Jurkat, Clone E6-1 (cell line): Measurements from ENCODE around the gene VSTM4.

Experiments
- DNase-seq: peaks from one replicate; pipeline ENCODE4 v3.0.0-alpha.2; 2011; ENCODE audit warnings: low read depth, low spot score
- H3K4me3 ChIP-seq: 2 replicates; pipeline ENCODE4 v1.5.1; 2011; ENCODE audit warnings: mild to moderate bottlenecking, low read length, control low read depth, moderate library complexity

The VSTM4 gene

DNA sequence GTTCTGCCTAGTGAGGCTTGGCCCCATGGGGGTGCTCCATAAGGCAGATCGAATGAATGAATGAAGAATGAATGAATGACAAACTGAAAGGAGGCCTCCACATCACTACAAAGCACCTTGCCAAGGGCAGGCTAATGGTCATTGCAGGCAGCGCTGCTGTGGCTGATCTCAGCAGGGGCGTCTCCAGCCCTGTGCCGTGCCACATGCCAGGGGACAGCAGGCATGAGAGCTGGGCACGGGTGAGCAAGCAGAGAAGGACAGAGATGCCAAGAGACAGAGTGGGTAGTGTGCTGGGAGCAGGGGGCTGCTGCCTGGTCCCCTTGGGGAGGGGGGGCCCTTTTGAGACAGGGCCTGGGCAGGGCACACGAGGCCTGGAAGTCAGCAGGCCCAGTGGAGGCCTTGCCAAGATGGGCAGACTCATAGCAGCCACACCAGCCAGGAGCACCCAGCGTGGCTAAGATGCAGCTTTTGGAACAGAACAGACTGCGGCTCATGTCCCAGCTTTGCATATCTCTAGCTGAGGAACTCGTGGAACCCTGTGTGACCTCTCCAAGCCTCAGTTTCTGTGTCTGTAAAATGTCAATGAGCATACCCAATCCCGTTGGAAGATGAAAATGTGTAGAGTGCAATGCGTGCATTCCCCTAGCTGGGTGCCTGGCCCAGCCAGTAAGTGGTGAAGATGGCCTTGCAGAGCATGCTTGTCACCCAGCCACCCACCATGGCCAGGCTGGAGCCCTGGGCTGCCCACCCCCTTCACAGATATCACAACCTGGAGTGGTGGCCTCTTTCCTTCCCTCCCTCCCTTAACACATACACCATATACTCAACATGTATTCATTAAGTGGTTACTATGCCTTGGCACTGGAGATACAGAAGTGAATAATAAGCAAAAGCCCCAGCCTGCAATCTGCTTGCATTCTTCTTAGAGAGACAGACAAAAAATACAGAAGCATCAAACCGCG is 114.6 kb downstream of the VSTM4 start:
- no peak for DNase-seq
- H3K4me3 ChIP-seq: no peak overlapping the region

DNA sequence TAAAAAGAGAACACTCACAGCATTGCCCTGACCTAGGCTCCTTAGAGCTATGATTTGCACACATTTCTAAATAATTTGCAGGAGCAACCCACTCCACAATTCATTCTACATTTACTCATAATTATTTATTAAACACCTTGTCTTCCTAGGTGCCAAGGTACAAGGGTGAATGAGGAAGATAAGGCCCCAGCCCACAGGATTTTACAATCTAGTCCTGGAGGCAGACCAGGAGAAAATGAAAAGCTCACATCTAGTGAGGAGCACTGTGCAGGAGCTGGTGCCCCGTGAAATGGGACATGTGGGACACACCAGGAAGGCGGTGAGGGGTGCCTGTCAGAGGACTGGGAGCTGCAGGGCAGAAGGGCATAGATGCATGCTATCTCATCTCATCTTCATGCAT is 116.0 kb downstream of the VSTM4 start:
- H3K4me3 ChIP-seq: no peak overlapping the region
- DNase-seq: no peak

DNA sequence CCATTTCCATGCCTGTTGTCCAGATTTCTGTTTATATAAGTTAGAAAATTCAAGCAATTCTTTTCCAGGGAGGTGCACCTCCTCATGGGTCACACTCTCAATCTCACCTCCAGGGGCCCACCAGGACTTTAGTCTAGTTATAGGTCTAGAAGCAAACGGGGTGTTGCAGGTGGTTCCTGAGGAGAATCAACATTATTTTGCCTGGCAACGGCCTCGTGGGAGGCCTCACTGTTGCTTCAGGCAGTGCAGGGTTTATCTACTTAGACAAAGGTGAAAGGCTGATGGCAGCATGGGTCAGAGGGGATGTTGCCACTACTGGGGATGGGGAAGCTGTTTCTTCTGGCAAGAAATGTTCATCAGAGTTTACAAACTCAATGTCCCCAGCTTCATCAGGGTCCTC is 119.0 kb downstream of the VSTM4 start:
- no peak overlapping the region for H3K4me3 ChIP-seq
- no peak for DNase-seq

DNA sequence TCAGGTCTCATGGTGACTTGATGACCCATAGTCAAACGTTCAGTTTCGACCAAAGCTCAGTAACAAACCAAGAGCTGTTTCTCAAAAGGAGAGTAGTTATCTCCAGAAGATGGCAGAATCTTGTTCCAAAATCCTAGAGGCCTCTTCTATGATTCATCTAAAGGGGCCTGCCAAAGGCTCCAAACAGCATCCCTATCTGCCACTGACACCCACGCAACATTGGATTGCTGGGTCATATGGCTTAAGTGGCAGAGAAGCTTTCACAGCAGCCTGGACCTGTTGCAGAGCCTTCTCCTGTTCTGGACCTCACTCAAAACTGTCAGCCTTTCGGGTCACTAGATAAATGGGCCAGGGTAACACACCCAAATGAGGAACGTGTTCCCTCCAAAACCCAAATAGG is 121.7 kb downstream of the VSTM4 start:
- no peak for DNase-seq
- H3K4me3 ChIP-seq: no peak overlapping the region

DNA sequence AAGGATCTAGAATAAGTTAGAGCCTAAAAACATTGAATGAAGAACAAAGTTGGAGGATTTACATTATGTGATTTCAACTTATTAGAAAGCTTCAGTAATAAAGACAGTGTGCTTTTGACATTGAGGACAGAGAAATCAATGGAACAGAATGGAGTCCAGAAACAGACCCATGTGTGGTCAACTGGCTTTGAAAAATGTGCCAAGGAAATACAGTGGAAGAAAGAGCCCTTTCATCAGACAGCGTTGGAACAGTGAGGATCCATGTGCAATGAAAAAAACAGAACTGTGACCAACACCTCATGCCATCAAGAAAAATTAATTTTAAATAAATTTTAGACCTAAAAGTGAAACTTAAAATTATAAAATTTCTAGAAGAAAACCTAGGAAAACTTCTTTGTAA is 125.1 kb downstream of the VSTM4 start:
- no peak for DNase-seq
- no peak overlapping the region for H3K4me3 ChIP-seq

DNA sequence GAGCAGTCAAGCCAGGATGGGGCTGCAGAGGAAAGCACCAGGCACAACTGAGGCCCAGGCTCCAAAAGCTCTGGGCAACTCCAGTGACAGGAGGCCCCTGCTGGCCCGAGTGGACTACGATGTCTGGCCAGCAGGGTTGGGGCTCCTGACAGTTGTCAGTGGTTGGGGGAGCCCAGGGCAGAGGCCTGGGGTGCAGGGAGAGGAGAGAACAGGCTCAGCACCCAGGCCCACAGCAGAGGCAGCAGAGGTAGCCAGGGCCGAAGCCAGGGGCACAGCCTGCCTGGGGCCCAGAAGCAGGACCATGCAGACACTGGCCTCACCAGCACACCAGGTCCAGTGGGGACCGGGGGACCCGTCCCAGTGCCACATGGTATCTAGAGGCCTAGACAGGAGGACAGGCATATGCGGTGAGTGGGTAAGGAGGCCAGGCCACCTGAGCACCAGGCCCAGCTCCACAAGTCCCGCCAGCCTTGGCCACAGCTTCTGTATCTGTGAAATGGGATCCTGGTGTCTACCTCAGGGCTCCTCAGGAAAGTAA is 129.6 kb downstream of the VSTM4 start:
- no peak for DNase-seq
- no peak overlapping the region for H3K4me3 ChIP-seq

DNA sequence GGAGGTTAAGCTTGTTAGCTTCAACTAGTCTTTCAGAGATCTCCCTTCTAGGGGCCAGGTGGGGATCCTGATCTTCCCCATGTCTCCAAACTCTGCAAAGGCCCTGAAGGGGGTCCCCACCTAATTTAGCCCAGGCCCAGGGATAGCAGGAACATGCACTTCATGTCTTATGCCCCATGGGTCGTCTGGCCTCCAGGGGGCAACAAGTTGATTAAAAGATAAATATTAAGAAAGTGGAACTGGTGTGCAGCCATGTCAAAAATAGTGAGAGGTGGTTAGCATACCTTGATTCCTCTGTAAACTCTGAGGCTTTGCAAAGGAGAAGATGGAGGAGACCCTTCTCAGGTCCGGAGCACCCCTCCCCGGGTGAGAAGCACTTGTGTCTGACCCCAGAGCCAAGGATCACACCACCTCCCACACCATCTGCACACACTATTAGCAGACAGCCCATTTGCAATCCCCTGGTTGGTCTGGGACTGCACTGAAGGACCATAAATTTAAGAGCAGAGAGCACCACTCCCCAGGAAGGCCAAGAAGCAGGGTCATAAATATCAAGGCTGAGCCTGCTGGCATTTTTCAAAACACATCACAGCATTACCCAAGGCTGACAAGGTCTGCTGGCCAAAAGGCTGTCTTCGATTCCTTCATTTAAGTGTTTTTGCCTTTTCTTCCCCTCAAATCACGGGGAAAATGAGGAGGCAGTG is 131.5 kb downstream of the VSTM4 start:
- no peak overlapping the region for H3K4me3 ChIP-seq
- DNase-seq: no peak

DNA sequence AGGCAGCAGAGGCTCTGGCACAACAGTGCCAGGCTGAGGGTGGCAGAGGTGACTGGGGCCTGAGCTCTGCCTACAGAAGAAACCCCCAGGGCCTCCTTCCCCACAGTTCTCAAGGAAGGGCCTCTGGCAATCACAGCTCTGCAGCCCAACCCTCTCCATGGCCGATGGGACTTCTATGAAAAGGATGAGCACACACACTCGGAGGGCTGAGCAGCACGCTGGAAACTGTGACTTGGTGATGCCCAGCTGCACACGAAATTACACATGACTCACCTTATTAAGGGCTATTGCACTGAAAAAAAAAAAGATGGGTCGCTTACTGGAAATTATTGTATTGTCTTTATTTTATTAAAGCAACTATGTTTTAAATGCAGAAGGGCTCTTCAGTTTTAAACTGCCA is 132.7 kb downstream of the VSTM4 start:
- DNase-seq: no peak
- H3K4me3 ChIP-seq: no peak overlapping the region

DNA sequence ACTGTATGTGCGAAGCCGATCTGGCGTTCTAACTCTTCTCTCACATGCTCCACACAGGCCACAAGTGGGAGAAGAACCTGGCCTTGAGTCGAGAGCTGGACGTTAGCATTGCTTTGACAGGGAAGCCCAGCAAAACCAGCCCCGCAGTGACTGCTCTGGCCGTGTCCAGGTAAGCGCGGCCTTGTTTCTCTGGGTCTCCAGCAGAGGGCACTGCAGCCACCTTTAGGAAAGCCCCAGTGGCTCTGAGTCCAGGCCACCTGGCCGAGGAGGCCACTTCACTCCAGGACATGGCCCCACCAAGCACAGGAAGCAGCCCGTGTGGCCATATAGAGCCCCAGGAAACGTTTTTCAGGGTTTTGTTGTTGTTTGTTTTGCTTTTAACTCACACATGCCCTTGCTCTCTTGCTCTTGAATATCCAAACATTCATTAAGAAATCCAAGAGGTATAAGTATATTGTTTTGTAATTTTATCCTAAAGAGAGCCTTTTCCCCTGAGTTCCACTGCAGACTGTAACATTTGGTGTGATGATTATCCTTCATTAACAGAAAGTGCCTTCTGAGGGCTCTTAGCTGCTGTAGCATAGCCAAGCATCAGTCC is 133.9 kb downstream of the VSTM4 start:
- peak; percentile 5 for DNase-seq
- H3K4me3 ChIP-seq: no peak overlapping the region

DNA sequence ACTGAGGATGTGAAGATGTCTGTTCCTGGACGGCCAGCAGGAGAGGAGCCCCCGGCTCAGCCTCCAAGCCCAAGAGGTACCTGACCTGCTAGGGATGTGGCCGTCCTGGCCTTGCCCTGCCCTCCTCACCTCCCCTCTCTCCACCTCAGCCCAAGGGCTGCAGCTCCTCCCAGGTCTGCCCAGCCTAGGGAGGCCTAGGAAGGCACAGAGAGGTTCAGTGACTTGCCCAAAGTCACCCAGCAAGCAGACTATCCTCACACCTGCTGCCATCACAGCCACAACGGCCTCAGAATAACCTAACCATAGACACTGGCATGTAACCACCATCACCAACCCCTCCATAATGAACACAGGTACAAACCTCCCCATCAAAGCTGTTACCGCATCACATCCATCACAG is 137.0 kb downstream of the VSTM4 start:
- DNase-seq: no peak
- no peak overlapping the region for H3K4me3 ChIP-seq

DNA sequence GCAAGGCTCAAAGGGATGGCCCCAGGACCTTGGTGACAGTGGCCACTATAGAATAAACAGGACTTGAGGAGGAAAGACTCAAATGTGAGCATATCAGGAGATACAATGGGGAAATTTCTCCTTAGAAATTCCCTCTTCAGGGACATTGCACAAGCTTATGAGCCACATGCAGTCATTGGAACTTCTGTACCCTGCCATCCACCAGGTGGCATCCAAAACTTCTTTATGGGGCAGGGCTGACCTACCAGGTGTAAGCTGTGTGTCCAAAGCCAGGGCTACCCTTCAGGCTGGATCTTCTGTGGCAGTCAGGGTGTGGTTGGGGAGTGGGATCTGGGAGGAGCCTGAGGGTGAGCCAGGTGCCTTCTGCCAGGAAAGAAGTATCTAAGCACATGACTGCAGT is 139.1 kb downstream of the VSTM4 start:
- H3K4me3 ChIP-seq: no peak overlapping the region
- DNase-seq: no peak

DNA sequence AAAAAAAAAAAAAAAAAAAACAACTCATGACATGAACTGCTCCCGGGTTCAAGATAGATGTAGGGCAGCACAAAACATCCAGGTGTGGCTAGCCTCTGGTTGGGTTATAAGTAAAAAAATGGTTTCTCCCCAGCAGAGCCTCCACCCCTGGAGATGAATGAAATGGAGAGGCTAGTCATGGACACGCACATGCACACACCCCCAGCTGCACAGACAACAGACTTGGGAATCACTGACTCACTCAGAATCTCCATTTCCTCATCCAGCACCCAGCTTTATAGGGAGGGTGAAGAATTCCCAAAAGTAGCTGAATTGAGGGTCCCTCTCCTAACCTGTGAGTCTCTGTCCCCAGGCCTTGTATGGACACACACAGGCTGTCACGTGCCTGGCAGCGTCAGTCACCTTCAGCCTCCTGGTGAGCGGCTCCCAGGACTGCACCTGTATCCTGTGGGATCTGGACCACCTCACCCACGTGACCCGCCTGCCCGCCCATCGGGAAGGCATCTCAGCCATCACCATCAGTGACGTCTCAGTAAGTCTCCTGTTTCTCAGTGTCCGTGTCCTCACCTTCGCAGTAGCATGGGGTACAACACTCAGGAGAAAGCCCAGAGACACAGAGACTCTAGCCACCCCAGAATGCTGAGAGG is 140.7 kb downstream of the VSTM4 start:
- no peak overlapping the region for H3K4me3 ChIP-seq
- DNase-seq: no peak

DNA sequence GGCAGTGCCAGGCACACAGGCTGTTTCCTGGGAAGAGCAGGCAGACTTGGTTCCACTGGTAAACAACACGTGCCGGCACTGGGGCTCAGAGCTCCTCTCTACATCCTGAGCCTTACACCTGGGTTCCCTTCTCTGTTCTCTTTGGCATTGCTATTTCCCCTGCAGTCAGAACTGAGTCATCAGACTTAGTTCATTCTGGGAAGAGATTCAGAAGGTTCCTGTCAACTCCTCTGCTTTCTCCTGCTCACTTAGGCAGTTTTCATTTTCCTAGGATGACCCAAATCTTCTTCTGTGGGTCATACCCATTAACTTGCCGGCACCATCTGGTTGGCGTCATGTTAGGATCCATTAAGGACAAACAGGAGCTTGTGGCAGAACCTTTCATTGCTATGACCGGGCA is 142.3 kb downstream of the VSTM4 start:
- DNase-seq: no peak
- no peak overlapping the region for H3K4me3 ChIP-seq

DNA sequence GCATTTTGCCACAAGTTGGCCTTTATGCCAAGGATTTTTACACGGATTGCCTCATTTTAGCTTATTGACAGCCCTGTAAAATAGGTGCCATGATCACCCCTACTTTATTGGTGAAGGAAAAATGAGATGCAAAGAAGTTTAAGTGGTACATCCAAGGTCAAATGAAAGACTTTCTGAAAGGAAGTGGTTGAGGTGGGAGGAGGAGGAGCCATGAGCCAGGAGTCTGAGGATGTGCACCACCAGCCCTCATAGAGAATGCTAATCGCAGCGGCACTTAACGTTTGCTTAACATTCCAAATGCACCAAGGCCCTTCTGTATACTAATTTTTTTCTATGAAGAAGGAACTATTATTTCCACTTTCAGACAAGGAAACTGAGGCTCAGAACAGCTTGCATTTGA is 144.7 kb downstream of the VSTM4 start:
- DNase-seq: peak; percentile 72
- no peak overlapping the region for H3K4me3 ChIP-seq

DNA sequence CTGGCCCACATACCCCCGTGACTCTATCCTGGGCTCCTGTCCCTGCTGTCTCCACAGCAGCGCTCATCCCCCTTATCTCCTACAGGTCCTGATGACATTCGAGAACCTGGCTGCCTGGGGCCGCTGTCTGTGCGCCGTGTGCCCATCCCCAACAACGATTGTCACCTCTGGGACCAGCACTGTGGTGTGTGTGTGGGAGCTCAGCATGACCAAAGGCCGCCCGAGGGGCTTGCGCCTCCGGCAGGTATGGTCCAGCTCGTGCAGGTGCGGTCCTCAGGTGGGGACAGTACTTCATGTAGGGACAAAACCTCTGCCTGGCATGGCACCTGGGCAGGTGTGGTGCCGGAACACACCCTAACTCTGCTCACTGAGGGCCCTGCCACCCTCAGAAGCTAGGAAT is 145.3 kb downstream of the VSTM4 start:
- no peak overlapping the region for H3K4me3 ChIP-seq
- no peak for DNase-seq

DNA sequence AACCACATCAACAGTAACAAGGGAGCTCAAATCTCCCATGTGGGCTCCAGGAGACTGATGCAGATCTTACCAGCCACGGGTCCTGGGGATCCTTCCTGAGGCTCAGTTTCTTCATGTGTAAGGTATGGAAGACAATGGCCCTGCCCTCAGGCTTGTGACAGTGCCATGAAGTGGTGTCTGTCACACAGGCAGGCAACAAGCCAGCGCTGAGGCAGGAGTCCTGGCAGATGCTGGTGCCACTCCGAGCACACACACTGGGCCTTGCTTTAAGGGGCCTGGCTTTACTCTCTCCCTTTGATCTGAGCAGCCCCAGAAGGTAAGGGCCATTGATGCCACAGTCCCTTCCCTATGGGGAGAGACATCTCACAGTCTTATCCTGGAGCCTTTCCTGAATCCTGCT is 147.3 kb downstream of the VSTM4 start:
- no peak overlapping the region for H3K4me3 ChIP-seq

DNA sequence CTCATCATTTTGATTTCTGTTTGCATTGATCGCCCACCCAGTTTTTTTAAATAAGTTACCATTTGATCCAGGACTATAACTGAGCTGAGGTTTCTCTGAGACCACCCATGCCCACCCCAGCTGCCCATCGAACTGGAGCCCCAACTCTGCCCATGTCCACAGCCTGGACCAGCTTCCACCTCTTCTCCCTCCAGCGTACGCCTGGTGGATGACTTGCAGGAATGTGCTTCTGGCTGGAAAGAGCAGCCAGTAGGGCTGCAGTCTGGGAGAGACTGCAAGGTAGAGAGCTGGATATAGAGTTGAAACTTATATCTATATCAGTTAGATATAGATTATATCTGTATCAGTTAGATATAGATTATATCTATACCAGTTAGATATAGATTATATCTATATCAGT is 149.9 kb downstream of the VSTM4 start:
- no peak overlapping the region for H3K4me3 ChIP-seq

More for the DNA sequence above, 147.3 kb downstream of the VSTM4 start:
- no peak for DNase-seq

More for the DNA sequence above, 149.9 kb downstream of the VSTM4 start:
- no peak for DNase-seq
